SK-N-SH treated with all-trans-retinoic acid at 6 μM for 48 hours (cell line): Measurements from ENCODE around the gene TMEM259.

Source experiments
- ARNTL ChIP-seq: fragments of 450-650 bp; formaldehyde crosslinking; IDR thresholded peaks from 2 replicates; pipeline ENCODE4 v1.5.0; 2020; ENCODE audit warnings: low read depth, mild to moderate bottlenecking, moderate library complexity, borderline replicate concordance
- ESRRG ChIP-seq: fragments of 250-450 bp; sonication (Bioruptor Pico); IDR thresholded peaks from 2 replicates; pipeline ENCODE4 v1.6.1; 2021; ENCODE audit warnings: mild to moderate bottlenecking
- OSR1 ChIP-seq: fragments of 250-450 bp; sonication (Bioruptor Pico); IDR thresholded peaks from 2 replicates; pipeline ENCODE4 v1.8.0; 2022; ENCODE audit warnings: moderate library complexity, mild to moderate bottlenecking, inconsistent platforms
- RARB ChIP-seq: fragments of 250-450 bp; sonication (Bioruptor Pico); IDR thresholded peaks from 2 replicates; pipeline ENCODE4 v1.8.0; 2021; ENCODE audit warnings: mild to moderate bottlenecking, moderate library complexity
- SNAI2 ChIP-seq: fragments of 250-450 bp; sonication (Bioruptor Pico); IDR thresholded peaks from 2 replicates; pipeline ENCODE4 v1.5.0; 2020; ENCODE audit warnings: mild to moderate bottlenecking, moderate library complexity
- TOX ChIP-seq: fragments of 250-450 bp; sonication (Bioruptor Pico); IDR thresholded peaks from 2 replicates; pipeline ENCODE4 v1.8.0; 2021; ENCODE audit warnings: mild to moderate bottlenecking, moderate library complexity, borderline replicate concordance
- ZNF565 ChIP-seq: fragments of 450-650 bp; formaldehyde crosslinking; conservative IDR thresholded peaks from 2 replicates; pipeline ENCODE4 v1.5.0; 2020; ENCODE audit warnings: low read depth, mild to moderate bottlenecking, moderate library complexity
- TF ChIP-seq, protein P1 (sequence below): fragments of 250-450 bp; sonication (Bioruptor Pico); IDR thresholded peaks from 2 replicates; pipeline ENCODE4 v1.8.0; 2020; ENCODE audit warnings: mild to moderate bottlenecking, moderate library complexity, borderline replicate concordance
- TF ChIP-seq, protein P2 (sequence below): fragments of 250-450 bp; sonication (Bioruptor Pico); IDR thresholded peaks from 2 replicates; pipeline ENCODE4 v1.5.1; 2020; ENCODE audit warnings: low read depth, mild to moderate bottlenecking, moderate library complexity
- TF ChIP-seq, protein P3 (sequence below): fragments of 250-450 bp; sonication (Bioruptor Pico); IDR thresholded peaks from 2 replicates; pipeline ENCODE4 v1.5.0; 2020; ENCODE audit warnings: mild to moderate bottlenecking, moderate library complexity

DNA sequence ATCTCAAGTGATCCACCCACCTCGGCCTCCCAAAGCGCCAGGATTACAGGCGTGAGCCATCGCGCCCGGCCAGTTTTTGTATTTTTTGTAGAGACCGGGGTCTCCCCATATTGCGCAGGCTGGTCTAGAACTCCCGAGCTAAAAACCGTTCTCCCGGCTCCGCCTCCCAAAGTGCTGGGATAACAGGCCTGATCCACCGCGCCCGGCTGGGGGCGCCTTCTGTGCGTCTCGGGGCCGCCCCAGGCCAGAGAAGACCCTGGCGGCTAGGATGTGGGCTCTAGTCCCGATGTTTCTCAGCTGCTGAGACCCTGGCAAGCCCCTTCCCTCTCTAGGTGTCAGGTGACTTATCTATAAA lies 49.6 kb upstream of the TMEM259 start:
- TF ChIP-seq, protein P1, sequence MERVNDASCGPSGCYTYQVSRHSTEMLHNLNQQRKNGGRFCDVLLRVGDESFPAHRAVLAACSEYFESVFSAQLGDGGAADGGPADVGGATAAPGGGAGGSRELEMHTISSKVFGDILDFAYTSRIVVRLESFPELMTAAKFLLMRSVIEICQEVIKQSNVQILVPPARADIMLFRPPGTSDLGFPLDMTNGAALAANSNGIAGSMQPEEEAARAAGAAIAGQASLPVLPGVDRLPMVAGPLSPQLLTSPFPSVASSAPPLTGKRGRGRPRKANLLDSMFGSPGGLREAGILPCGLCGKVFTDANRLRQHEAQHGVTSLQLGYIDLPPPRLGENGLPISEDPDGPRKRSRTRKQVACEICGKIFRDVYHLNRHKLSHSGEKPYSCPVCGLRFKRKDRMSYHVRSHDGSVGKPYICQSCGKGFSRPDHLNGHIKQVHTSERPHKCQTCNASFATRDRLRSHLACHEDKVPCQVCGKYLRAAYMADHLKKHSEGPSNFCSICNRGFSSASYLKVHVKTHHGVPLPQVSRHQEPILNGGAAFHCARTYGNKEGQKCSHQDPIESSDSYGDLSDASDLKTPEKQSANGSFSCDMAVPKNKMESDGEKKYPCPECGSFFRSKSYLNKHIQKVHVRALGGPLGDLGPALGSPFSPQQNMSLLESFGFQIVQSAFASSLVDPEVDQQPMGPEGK (CRISPR knock-in tag) = no peak
- no peak for TF ChIP-seq RARB (CRISPR knock-in tag)
- TF ChIP-seq OSR1 (CRISPR knock-in tag) = no peak
- TF ChIP-seq, protein P2, sequence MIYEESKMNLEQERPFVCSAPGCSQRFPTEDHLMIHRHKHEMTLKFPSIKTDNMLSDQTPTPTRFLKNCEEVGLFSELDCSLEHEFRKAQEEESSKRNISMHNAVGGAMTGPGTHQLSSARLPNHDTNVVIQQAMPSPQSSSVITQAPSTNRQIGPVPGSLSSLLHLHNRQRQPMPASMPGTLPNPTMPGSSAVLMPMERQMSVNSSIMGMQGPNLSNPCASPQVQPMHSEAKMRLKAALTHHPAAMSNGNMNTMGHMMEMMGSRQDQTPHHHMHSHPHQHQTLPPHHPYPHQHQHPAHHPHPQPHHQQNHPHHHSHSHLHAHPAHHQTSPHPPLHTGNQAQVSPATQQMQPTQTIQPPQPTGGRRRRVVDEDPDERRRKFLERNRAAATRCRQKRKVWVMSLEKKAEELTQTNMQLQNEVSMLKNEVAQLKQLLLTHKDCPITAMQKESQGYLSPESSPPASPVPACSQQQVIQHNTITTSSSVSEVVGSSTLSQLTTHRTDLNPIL (CRISPR knock-in tag) = no peak
- TF ChIP-seq TOX (CRISPR knock-in tag) = no peak
- TF ChIP-seq SNAI2 (CRISPR knock-in tag) = no peak
- no peak for TF ChIP-seq ZNF565
- TF ChIP-seq, protein P3, sequence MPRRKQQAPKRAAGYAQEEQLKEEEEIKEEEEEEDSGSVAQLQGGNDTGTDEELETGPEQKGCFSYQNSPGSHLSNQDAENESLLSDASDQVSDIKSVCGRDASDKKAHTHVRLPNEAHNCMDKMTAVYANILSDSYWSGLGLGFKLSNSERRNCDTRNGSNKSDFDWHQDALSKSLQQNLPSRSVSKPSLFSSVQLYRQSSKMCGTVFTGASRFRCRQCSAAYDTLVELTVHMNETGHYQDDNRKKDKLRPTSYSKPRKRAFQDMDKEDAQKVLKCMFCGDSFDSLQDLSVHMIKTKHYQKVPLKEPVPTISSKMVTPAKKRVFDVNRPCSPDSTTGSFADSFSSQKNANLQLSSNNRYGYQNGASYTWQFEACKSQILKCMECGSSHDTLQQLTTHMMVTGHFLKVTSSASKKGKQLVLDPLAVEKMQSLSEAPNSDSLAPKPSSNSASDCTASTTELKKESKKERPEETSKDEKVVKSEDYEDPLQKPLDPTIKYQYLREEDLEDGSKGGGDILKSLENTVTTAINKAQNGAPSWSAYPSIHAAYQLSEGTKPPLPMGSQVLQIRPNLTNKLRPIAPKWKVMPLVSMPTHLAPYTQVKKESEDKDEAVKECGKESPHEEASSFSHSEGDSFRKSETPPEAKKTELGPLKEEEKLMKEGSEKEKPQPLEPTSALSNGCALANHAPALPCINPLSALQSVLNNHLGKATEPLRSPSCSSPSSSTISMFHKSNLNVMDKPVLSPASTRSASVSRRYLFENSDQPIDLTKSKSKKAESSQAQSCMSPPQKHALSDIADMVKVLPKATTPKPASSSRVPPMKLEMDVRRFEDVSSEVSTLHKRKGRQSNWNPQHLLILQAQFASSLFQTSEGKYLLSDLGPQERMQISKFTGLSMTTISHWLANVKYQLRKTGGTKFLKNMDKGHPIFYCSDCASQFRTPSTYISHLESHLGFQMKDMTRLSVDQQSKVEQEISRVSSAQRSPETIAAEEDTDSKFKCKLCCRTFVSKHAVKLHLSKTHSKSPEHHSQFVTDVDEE (CRISPR knock-in tag) = no peak
- no peak for TF ChIP-seq ARNTL
- TF ChIP-seq ESRRG (CRISPR knock-in tag) = no peak
